Measurements from ENCODE around the gene TCHP. TPM values are rescaled to one million over a fixed set of nuclear protein-coding genes. Genes with fewer than 3 reads are reported as not detected.
A peak's percentile ranks its signal among the peaks of the same experiment; 100 is the strongest.

TCHP gene
- polyA plus RNA-seq, 4 donors: 7.0 to 25.5 (median 11.5) TPM

DNA sequence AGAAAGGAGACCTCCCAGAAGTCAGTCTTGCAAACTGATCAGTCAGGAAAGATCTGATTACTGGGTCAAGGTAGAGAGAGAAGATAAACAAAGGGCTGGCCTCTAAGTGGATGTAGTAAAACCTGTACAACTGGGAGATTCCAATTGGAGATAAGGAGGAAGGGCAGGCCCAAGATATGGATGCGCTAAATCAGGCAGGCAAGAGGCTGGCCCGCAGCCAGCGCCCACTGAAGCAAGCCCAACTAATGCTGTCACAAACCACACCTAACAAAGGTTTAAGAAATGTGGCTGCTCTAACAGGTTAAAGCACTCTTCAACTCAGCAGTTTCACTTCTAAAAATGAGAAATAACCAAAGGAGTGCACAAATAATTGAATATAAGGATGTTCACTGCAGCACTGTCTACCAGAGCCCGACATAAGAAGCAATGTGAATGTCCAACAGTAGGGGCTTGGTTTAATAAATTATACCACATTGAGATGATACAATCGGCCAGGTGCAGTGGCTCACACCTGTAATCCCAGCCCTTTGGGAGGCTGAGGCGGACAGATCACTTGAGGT lies 24.4 kb upstream of the TCHP start:
- H3K4me1 ChIP-seq (ENCODE audit: control insufficient read depth in 3 of 3, insufficient read depth in 2 of 3, low read depth in 1 of 3, low read length in 2 of 3): peaks cover 4 to 34% (median 14%) of the 10 kb centered on the region in 3 donors
- H3K27me3 ChIP-seq (ENCODE audit: control insufficient read depth in 3 of 3, insufficient read depth in 3 of 3, low read length in 3 of 3): no peaks in the 10 kb centered on the region
- no peak overlapping the region for H3K27ac ChIP-seq (ENCODE audit: low read depth in 1 of 3, low read length in 2 of 3)
- WGBS, 3 donors: 37 to 60% (median 44%) methylated on average over 6 of the region's 6 CpGs
- H3K4me3 ChIP-seq (ENCODE audit: low read depth in 1 of 3, low read length in 3 of 3): no peak overlapping the region
- FAIRE-seq: no peak
- DNase-seq: peak; percentile 24 to 57
- H3K9me3 ChIP-seq (ENCODE audit: control insufficient read depth in 2 of 2, insufficient read depth in 1 of 2, low read depth in 1 of 2, low read length in 1 of 2): no peaks in the 10 kb centered on the region
- peaks cover 0 to 4% (median 0%) of the 10 kb centered on the region in 3 donors for H3K36me3 ChIP-seq (ENCODE audit: control insufficient read depth in 3 of 3, insufficient read depth in 2 of 3, low read depth in 1 of 3, low read length in 3 of 3)

DNA sequence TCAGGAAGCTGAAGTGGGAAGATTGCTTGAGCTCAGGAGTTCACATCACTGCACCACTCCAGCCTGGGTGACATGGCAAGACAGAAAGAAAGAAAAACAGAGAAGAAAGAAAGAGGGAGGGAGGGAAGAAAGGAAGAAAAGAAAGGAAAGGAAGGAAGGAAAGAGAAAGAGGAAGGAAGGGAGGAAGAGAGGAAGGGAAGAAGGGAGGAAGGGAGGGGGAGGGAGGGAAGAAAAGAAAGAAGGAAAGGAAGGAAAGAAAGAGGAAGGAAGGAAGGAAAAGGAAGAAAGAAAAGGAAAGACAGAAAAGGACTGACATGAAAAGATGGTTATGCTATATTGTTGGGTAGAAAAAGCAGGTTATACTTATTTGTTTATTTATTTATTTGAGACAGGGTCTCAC lies 23.7 kb upstream of the TCHP start:
- peaks cover 3 to 35% (median 14%) of the 10 kb centered on the region in 3 donors for H3K4me1 ChIP-seq (ENCODE audit: control insufficient read depth in 3 of 3, insufficient read depth in 2 of 3, low read depth in 1 of 3, low read length in 2 of 3)
- no peak overlapping the region for H3K27ac ChIP-seq (ENCODE audit: low read depth in 1 of 3, low read length in 2 of 3)

DNA sequence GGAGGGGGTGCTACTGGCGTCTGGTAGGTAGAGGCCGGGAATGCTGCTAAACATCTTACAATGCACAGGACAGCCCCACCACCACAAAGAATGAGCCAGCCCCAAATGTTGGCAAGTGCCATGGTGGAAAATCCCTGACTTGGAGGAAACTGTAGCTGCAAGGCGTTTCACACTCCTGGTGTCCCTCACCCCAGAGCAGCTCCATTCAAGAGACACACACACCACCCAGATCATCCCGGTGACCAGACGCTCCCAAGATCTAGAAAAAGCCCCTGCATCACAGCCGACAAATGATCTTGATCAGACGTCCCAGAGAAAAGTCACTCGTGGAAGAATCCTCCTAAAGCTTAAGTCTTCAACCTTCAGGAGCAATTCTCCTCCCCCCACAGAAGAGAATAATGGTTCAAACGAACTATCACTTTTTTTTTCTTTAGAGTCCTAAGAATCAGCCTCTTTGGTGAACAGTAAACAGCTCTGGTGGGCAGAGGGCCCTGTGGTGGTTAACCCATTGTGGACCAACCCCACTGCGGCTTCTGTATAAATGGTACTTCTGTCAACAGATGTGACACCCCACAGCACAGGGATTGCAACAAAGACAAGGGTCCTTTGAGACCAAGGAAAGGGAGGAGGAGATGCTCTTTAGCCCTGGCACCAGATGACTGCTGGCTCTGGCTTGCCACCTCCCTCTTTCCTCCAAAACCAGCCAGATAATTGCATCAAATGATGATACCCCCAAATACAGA lies 22.4 kb upstream of the TCHP start:
- DNase-seq (no peak), FAIRE-seq (no peak)
- Histone ChIP-seq H3K27ac (ENCODE audit: low read depth in 1 of 3, low read length in 2 of 3) (no peak overlapping the region), H3K36me3 (ENCODE audit: control insufficient read depth in 3 of 3, insufficient read depth in 2 of 3, low read depth in 1 of 3, low read length in 3 of 3) (no peaks in the 10 kb centered on the region), H3K27me3 (ENCODE audit: control insufficient read depth in 3 of 3, insufficient read depth in 3 of 3, low read length in 3 of 3) (no peaks in the 10 kb centered on the region), H3K4me1 (ENCODE audit: control insufficient read depth in 3 of 3, insufficient read depth in 2 of 3, low read depth in 1 of 3, low read length in 2 of 3) (peaks cover 0 to 25% (median 14%) of the 10 kb centered on the region in 3 donors), H3K9me3 (ENCODE audit: control insufficient read depth in 2 of 2, insufficient read depth in 1 of 2, low read depth in 1 of 2, low read length in 1 of 2) (no peaks in the 10 kb centered on the region), H3K4me3 (ENCODE audit: low read depth in 1 of 3, low read length in 3 of 3) (no peak overlapping the region)
- 73 to 82% (median 80%) methylated on average over 10 of the region's 10 CpGs for WGBS, 3 donors

More for the DNA sequence above, 23.7 kb upstream of the TCHP start:
- no peaks in the 10 kb centered on the region for H3K9me3 ChIP-seq (ENCODE audit: control insufficient read depth in 2 of 2, insufficient read depth in 1 of 2, low read depth in 1 of 2, low read length in 1 of 2)
- no peak overlapping the region for H3K4me3 ChIP-seq (ENCODE audit: low read depth in 1 of 3, low read length in 3 of 3)
- peaks cover 0 to 4% (median 0%) of the 10 kb centered on the region in 3 donors for H3K36me3 ChIP-seq (ENCODE audit: control insufficient read depth in 3 of 3, insufficient read depth in 2 of 3, low read depth in 1 of 3, low read length in 3 of 3)
- no peak for DNase-seq
- FAIRE-seq: no peak
- no peaks in the 10 kb centered on the region for H3K27me3 ChIP-seq (ENCODE audit: control insufficient read depth in 3 of 3, insufficient read depth in 3 of 3, low read length in 3 of 3)

- H3K4me1 ChIP-seq (ENCODE audit: control insufficient read depth in 3 of 3, insufficient read depth in 2 of 3, low read depth in 1 of 3, low read length in 2 of 3): peaks cover 0 to 29% (median 14%) of the 10 kb centered on the region in 3 donors
- FAIRE-seq (no peak), DNase-seq (no peak)
- H3K27me3 ChIP-seq (ENCODE audit: control insufficient read depth in 3 of 3, insufficient read depth in 3 of 3, low read length in 3 of 3): no peaks in the 10 kb centered on the region
- no peak overlapping the region for H3K27ac ChIP-seq (ENCODE audit: low read depth in 1 of 3, low read length in 2 of 3)
- no peaks in the 10 kb centered on the region for H3K36me3 ChIP-seq (ENCODE audit: control insufficient read depth in 3 of 3, insufficient read depth in 2 of 3, low read depth in 1 of 3, low read length in 3 of 3)
- H3K4me3 ChIP-seq (ENCODE audit: low read depth in 1 of 3, low read length in 3 of 3): no peak overlapping the region
- H3K9me3 ChIP-seq (ENCODE audit: control insufficient read depth in 2 of 2, insufficient read depth in 1 of 2, low read depth in 1 of 2, low read length in 1 of 2): no peaks in the 10 kb centered on the region
- 87 to 95% (median 91%) methylated on average over 3 of the region's 3 CpGs for WGBS, 3 donors
Observed at GRCh38 chr12:109878247-109878625, 21.8 kb upstream of the TCHP start.

DNA sequence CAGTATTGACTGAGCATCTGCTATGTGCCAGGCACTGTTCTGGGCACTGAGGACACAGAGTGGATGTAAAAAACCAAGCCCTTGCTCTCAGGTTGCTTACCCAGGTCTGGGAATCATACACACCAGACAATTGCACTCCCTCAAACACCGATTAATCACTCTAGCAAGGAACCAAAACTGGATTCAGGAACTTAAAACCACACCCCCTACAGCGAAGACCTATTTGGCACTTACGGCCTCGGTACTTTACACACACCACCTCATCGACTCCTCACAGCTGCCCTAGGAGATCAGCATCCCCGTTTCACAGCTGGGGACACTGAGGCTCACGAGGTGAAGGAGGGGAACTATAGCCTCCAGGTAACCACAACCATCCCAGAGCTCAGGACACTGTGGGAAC lies 21.3 kb upstream of the TCHP start:
- FAIRE-seq: no peak

GRCh38 chr12:109879351-109880042 lies 20.6 kb upstream of the TCHP start:
- Histone ChIP-seq H3K27ac (ENCODE audit: low read depth in 1 of 3, low read length in 2 of 3) (peak overlapping the region in 2 of 3 donors; percentile 36 to 92), H3K27me3 (ENCODE audit: control insufficient read depth in 3 of 3, insufficient read depth in 3 of 3, low read length in 3 of 3) (no peaks in the 10 kb centered on the region), H3K4me3 (ENCODE audit: low read depth in 1 of 3, low read length in 3 of 3) (peak overlapping the region; percentile 32 to 88 (median 57)), H3K9me3 (ENCODE audit: control insufficient read depth in 2 of 2, insufficient read depth in 1 of 2, low read depth in 1 of 2, low read length in 1 of 2) (no peaks in the 10 kb centered on the region), H3K4me1 (ENCODE audit: control insufficient read depth in 3 of 3, insufficient read depth in 2 of 3, low read depth in 1 of 3, low read length in 2 of 3) (peaks cover 0 to 36% (median 14%) of the 10 kb centered on the region in 3 donors), H3K36me3 (ENCODE audit: control insufficient read depth in 3 of 3, insufficient read depth in 2 of 3, low read depth in 1 of 3, low read length in 3 of 3) (no peaks in the 10 kb centered on the region)
- FAIRE-seq (no peak), DNase-seq (peak; percentile 15 to 46)
- WGBS, 3 donors: 10 to 18% (median 10%) methylated on average over 13 of the region's 13 CpGs

More for the DNA sequence above, 21.3 kb upstream of the TCHP start:
- Histone ChIP-seq H3K4me1 (ENCODE audit: control insufficient read depth in 3 of 3, insufficient read depth in 2 of 3, low read depth in 1 of 3, low read length in 2 of 3) (peaks cover 0 to 33% (median 14%) of the 10 kb centered on the region in 3 donors), H3K36me3 (ENCODE audit: control insufficient read depth in 3 of 3, insufficient read depth in 2 of 3, low read depth in 1 of 3, low read length in 3 of 3) (no peaks in the 10 kb centered on the region), H3K27me3 (ENCODE audit: control insufficient read depth in 3 of 3, insufficient read depth in 3 of 3, low read length in 3 of 3) (no peaks in the 10 kb centered on the region), H3K9me3 (ENCODE audit: control insufficient read depth in 2 of 2, insufficient read depth in 1 of 2, low read depth in 1 of 2, low read length in 1 of 2) (no peaks in the 10 kb centered on the region), H3K27ac (ENCODE audit: low read depth in 1 of 3, low read length in 2 of 3) (no peak overlapping the region), H3K4me3 (ENCODE audit: low read depth in 1 of 3, low read length in 3 of 3) (peak overlapping the region in 2 of 3 donors; percentile 57 to 88)
- DNase-seq: no peak
- WGBS, 3 donors: 64 to 67% (median 66%) methylated on average over 7 of the region's 7 CpGs

- 0 to 1% (median 0%) methylated on average over 24 to 92 of the region's 92 CpGs for WGBS, 3 donors
- Histone ChIP-seq H3K36me3 (ENCODE audit: control insufficient read depth in 3 of 3, insufficient read depth in 2 of 3, low read depth in 1 of 3, low read length in 3 of 3) (no peaks in the 10 kb centered on the region), H3K4me3 (ENCODE audit: low read depth in 1 of 3, low read length in 3 of 3) (peak within 1 kb of the TSS; percentile 42 to 88 (median 60)), H3K4me1 (ENCODE audit: control insufficient read depth in 3 of 3, insufficient read depth in 2 of 3, low read depth in 1 of 3, low read length in 2 of 3) (peaks cover 0 to 36% (median 12%) of the 10 kb centered on the region in 3 donors), H3K27ac (ENCODE audit: low read depth in 1 of 3, low read length in 2 of 3) (peak within 1 kb of the TSS; percentile 38 to 92 (median 40)), H3K27me3 (ENCODE audit: control insufficient read depth in 3 of 3, insufficient read depth in 3 of 3, low read length in 3 of 3) (no peaks in the 10 kb centered on the region), H3K9me3 (ENCODE audit: control insufficient read depth in 2 of 2, insufficient read depth in 1 of 2, low read depth in 1 of 2, low read length in 1 of 2) (no peaks in the 10 kb centered on the region)
- DNase-seq: peak; percentile 90 to 96
- FAIRE-seq: no peak
Observed at GRCh38 chr12:109880043-109880931, 19.8 kb upstream of the TCHP start, which contains the start of gene GLTP. Gene GLTP, minus strand, starts transcription at chr12:109880541. Its CDS starts 167 bp downstream, at chr12:109880374.

All from small intestine (tissue), 7 donors.